Airway epithelial cell (primary cell): ENCODE results near the gene RALGDS. TPM values are rescaled to one million over a fixed set of nuclear protein-coding genes. Genes with fewer than 3 reads are reported as not detected.

Experiments
- total RNA-seq: library from RNA; depleted of rRNA; stranded (reverse); fragments of >200 nt; gene quantifications from 2 replicates; pipeline ENCODE4 v1.2.3, GENCODE V29; 2015

The RALGDS gene
- 28.9 and 39.0 TPM in 2 replicates for total RNA-seq

DNA sequence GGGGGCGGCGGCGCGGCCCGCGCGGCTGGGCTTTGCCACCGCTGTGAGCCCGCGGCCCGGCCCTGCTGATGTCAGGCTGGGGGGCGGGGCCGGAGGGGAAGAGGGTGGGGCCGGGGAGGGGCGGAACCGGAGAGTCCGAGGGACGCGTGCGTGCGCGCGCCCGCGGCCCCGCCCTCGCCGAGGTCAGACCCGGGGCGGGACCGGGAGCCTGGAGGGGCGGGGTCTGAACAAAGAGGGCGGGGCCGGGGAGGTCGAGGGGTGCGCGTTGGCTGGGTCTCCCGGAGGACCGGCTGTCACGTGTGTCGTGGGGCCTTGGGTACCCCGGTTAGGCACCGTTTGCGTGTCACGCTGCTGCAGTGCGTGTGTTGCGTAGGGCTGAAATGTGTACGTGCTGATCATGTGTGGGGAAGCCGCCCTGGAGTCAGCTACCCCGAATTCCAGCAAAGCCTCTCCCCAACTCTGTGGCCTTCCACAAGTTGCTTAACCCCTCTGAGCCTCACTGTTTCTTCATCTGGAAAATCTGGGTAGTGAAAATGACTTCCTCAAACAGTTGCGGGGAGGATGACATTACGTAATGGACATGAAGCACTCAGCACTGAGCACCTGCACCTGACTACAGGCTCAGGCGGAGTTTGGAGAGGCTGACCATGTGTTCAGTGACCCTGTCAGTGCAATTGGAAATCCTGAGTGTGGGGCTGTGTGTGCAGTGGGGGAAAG, at the start of gene RALGDS:
Gene RALGDS (minus strand): TSS at position 43 of the 717 bp plus-strand sequence. CDS start 86 bp downstream, outside the sequence.

DNA sequence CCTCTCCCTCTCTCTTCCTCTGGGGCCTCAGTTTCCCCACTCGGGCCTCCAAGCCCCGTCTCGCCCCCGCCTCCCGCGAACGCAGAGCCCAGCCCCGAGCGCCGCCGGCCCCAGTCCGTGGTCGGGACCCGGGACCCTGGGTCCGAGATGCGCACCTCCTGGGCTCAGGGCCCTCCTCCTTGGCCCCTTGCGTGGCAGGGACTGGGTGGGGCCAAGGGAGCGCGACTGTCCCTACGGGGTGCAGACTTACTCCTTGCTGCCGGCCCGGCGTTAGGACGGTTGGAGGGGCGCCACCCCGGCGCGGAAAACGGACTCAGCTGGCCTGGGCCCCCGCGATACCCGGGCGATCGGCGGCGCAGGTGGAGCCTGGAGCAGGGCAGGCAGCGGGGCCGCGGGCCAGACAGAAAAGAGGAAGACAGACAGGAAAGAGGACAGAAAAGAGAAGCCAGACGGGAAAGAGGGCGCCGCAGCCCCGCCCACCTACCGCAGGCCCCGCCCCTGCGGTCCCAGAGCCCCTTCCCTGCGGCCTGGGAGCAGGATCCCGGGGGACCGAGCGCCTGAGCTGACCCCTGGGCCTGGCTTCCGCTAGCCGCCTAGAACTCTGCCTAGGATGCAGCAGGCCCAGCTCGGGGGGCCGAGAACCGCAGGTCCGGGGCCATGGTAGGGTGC, 42.6 kb upstream of the RALGDS start, which contains the start of gene GBGT1:
Gene GBGT1 (minus strand): TSS at position 411 of the 669 bp plus-strand sequence. CDS start 1,502 bp downstream, outside the sequence.

DNA sequence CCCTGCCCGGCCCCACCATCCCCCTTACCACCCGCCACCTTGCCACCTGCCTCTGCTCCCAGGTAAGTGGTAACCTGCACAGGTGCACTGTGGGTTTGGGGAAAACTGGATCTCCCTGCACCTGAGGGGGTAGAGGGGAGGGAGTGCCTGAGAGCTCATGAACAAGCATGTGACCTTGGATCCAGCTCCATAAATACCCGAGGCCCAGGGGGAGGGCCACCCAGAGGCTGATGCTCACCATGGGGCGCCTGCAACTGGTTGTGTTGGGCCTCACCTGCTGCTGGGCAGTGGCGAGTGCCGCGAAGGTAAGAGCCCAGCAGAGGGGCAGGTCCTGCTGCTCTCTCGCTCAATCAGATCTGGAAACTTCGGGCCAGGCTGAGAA, 59.3 kb downstream of the RALGDS start, which contains the start of gene CEL:
Gene CEL (plus strand): TSS at position 218 of the 382 bp plus-strand sequence. CDS start 22 bp downstream, at position 240.

Other genes with a start within 250 kb of the RALGDS start
- gene AK8, start 243.0 kb downstream of the RALGDS start, total RNA-seq: 0.28 and 0.85 TPM in 2 replicates
- 2.4 and 6.6 TPM in 2 replicates for gene SPACA9, start 242.3 kb downstream of the RALGDS start, total RNA-seq
- 14.9 and 15.5 TPM in 2 replicates for gene TSC1, start 176.6 kb downstream of the RALGDS start, total RNA-seq
- not detected in 2 replicates for gene GFI1B, start 142.5 kb downstream of the RALGDS start, total RNA-seq
- 45.1 and 55.0 TPM in 2 replicates for gene GTF3C5, start 90.2 kb downstream of the RALGDS start, total RNA-seq
- 1.5 TPM in 2 replicates for gene CEL, start 59.3 kb downstream of the RALGDS start, total RNA-seq
- gene GBGT1, start 42.7 kb upstream of the RALGDS start, total RNA-seq: 3.2 and 4.4 TPM in 2 replicates
- not detected in 2 replicates for gene OBP2B, start 88.0 kb upstream of the RALGDS start, total RNA-seq
- 0.42 and 0.71 TPM in 2 replicates for gene ABO, start 154.0 kb upstream of the RALGDS start, total RNA-seq
- 22.1 and 24.1 TPM in 2 replicates for gene SURF6, start 214.9 kb upstream of the RALGDS start, total RNA-seq
- 18.7 and 22.9 TPM in 2 replicates for gene MED22, start 226.9 kb upstream of the RALGDS start, total RNA-seq
- gene RPL7A, start 227.0 kb upstream of the RALGDS start, total RNA-seq: 3,025 and 3,439 TPM in 2 replicates
- 26.6 and 37.2 TPM in 2 replicates for gene SURF1, start 235.2 kb upstream of the RALGDS start, total RNA-seq
- 25.5 and 42.5 TPM in 2 replicates for gene SURF2, start 235.3 kb upstream of the RALGDS start, total RNA-seq